Measurements from ENCODE around the gene CLSTN2.
A peak's percentile ranks its signal among the peaks of the same experiment; 100 is the strongest.

The CLSTN2 gene

DNA sequence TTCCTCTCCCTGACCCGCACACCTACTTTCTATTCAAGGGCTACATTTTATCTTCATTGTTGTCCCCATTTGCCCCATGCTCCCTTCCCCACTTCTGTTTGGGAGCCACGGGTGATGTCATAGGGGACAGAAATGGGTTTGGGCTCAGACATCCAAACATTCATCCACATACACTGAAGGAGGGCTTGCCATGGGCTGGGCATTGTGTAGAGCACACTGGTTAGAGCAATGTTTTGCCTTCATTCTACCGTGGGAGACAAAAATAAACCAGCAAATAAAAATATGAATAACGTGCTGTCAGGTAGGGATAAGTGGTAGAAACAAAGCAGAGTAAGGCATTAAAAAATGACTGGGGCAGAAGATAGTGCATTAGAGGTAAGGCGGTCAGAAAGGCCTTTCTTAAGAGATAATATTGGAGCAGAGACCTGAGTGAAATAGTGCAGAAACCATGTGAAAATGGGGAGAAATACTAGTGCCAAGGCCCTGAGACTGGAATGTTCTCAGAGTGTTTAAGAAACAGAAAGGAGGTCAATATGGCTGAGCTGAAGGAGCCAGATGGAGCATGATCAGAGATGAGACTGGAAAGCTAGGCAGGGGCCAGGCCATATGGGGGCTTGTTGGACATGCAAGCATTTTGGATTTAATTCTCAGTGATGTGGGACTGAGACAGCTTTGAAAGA is 40.9 kb upstream of the CLSTN2 start:
- Histone ChIP-seq H4K91ac (ENCODE audit: low read length) (no peak overlapping the region), H2BK5ac (ENCODE audit: low read depth, low read length, poor library complexity, severe bottlenecking) (no peak overlapping the region), H3K23ac (ENCODE audit: low read length in 2 of 2) (no peak overlapping the region), H3K27me3 (ENCODE audit: control insufficient read depth in 1 of 2, insufficient read depth in 1 of 2, low read length in 2 of 2) (no peaks in the 10 kb centered on the region), H4K8ac (ENCODE audit: low read length) (no peak overlapping the region), H3K27ac (ENCODE audit: low read length, poor library complexity, severe bottlenecking) (no peak overlapping the region), H3K9ac (ENCODE audit: low read length) (no peak overlapping the region), H3K4me1 (ENCODE audit: control insufficient read depth, insufficient read depth, low read depth, low read length) (no peaks in the 10 kb centered on the region), H3K36me3 (ENCODE audit: control insufficient read depth in 1 of 2, insufficient read depth in 2 of 2, low read depth in 1 of 2, low read length in 2 of 2) (no peaks in the 10 kb centered on the region), H3K18ac (ENCODE audit: low read depth in 1 of 2, low read length in 2 of 2) (no peak overlapping the region), H2BK120ac (ENCODE audit: low read depth, low read length) (no peak overlapping the region), H3K79me1 (replicated peaks; ENCODE audit: low read length, poor library complexity, severe bottlenecking) (no peaks in the 10 kb centered on the region), H3K9me3 (ENCODE audit: control insufficient read depth, low read length) (no peaks in the 10 kb centered on the region), H3K14ac (ENCODE audit: low read length in 2 of 2) (no peak overlapping the region), H2AK5ac (ENCODE audit: low read length, severe bottlenecking) (no peak overlapping the region), H2BK15ac (ENCODE audit: low read depth, poor library complexity, severe bottlenecking) (no peak overlapping the region), H2BK12ac (ENCODE audit: low read length in 2 of 2) (no peak overlapping the region), H3K4me3 (ENCODE audit: insufficient read depth in 1 of 2, low read depth in 1 of 2, low read length in 2 of 2) (no peak overlapping the region), H3K4ac (ENCODE audit: low read depth in 1 of 2, low read length in 2 of 2) (no peak overlapping the region), H3K4me2 (ENCODE audit: low read length, poor library complexity, severe bottlenecking) (no peak overlapping the region), H2AFZ (ENCODE audit: low read depth, low read length) (no peak overlapping the region)
- WGBS = 82% methylated on average over 5 of the region's 5 CpGs
- DNase-seq = no peak

DNA sequence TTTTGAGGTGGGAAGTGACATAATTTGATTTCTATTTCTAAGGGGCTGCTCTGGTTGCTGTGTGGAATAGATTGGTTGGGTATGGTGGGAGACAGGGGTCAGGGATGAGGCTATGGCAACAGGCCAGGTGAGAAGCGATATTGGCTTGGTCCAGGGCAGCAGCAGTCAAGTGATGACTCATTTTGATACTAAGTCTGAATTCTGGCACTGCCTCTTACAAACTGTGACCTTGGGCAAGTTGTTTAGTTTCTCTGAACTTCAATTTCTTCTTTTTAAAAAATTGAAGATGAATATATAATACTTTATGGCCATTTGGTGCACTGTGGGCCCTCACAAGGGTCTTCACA is 40.4 kb upstream of the CLSTN2 start:
- Histone ChIP-seq H3K23ac (ENCODE audit: low read length in 2 of 2) (no peak overlapping the region), H3K4me1 (ENCODE audit: control insufficient read depth, insufficient read depth, low read depth, low read length) (no peaks in the 10 kb centered on the region), H2BK12ac (ENCODE audit: low read length in 2 of 2) (no peak overlapping the region), H2AFZ (ENCODE audit: low read depth, low read length) (no peak overlapping the region), H3K14ac (ENCODE audit: low read length in 2 of 2) (no peak overlapping the region), H3K4me3 (ENCODE audit: insufficient read depth in 1 of 2, low read depth in 1 of 2, low read length in 2 of 2) (no peak overlapping the region), H2AK5ac (ENCODE audit: low read length, severe bottlenecking) (no peak overlapping the region), H3K18ac (ENCODE audit: low read depth in 1 of 2, low read length in 2 of 2) (no peak overlapping the region), H4K91ac (ENCODE audit: low read length) (no peak overlapping the region), H3K27ac (ENCODE audit: low read length, poor library complexity, severe bottlenecking) (no peak overlapping the region), H4K8ac (ENCODE audit: low read length) (no peak overlapping the region), H2BK5ac (ENCODE audit: low read depth, low read length, poor library complexity, severe bottlenecking) (no peak overlapping the region), H3K9ac (ENCODE audit: low read length) (no peak overlapping the region), H3K4me2 (ENCODE audit: low read length, poor library complexity, severe bottlenecking) (no peak overlapping the region), H3K27me3 (ENCODE audit: control insufficient read depth in 1 of 2, insufficient read depth in 1 of 2, low read length in 2 of 2) (no peaks in the 10 kb centered on the region), H3K4ac (ENCODE audit: low read depth in 1 of 2, low read length in 2 of 2) (no peak overlapping the region), H3K9me3 (ENCODE audit: control insufficient read depth, low read length) (no peaks in the 10 kb centered on the region), H2BK120ac (ENCODE audit: low read depth, low read length) (no peak overlapping the region), H3K36me3 (ENCODE audit: control insufficient read depth in 1 of 2, insufficient read depth in 2 of 2, low read depth in 1 of 2, low read length in 2 of 2) (no peaks in the 10 kb centered on the region), H3K79me1 (replicated peaks; ENCODE audit: low read length, poor library complexity, severe bottlenecking) (no peaks in the 10 kb centered on the region), H2BK15ac (ENCODE audit: low read depth, poor library complexity, severe bottlenecking) (no peak overlapping the region)
- no peak for DNase-seq
- 82% methylated on average over 1 of the region's 1 CpG for WGBS

DNA sequence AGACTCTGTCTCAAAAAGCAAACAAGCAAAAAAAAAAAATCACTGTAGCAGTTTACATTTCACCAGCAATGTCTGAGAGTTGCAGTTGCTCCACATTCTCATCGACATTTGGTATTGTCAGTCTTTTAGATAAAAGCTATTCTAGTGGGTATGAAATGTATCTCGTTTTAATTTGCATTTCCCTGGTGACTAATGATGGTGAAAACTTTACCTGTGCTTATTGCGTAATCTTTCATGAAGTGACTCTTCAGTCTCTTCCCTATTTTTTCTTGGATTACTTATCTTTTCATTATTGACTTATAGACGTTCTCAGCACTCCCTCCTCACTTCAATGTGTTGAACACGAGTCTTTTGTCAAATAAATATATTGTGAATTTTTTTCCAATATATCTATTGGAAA is 37.2 kb upstream of the CLSTN2 start:
- Histone ChIP-seq H3K4me3 (ENCODE audit: insufficient read depth in 1 of 2, low read depth in 1 of 2, low read length in 2 of 2) (no peak overlapping the region), H2BK5ac (ENCODE audit: low read depth, low read length, poor library complexity, severe bottlenecking) (no peak overlapping the region), H2AFZ (ENCODE audit: low read depth, low read length) (no peak overlapping the region), H3K27ac (ENCODE audit: low read length, poor library complexity, severe bottlenecking) (no peak overlapping the region), H3K79me1 (replicated peaks; ENCODE audit: low read length, poor library complexity, severe bottlenecking) (no peaks in the 10 kb centered on the region), H3K4ac (ENCODE audit: low read depth in 1 of 2, low read length in 2 of 2) (no peak overlapping the region), H4K91ac (ENCODE audit: low read length) (no peak overlapping the region), H3K27me3 (ENCODE audit: control insufficient read depth in 1 of 2, insufficient read depth in 1 of 2, low read length in 2 of 2) (peaks cover 0 to 6% of the 10 kb centered on the region in 2 experiments), H2BK120ac (ENCODE audit: low read depth, low read length) (no peak overlapping the region), H3K36me3 (ENCODE audit: control insufficient read depth in 1 of 2, insufficient read depth in 2 of 2, low read depth in 1 of 2, low read length in 2 of 2) (no peaks in the 10 kb centered on the region), H2AK5ac (ENCODE audit: low read length, severe bottlenecking) (no peak overlapping the region), H3K9me3 (ENCODE audit: control insufficient read depth, low read length) (no peaks in the 10 kb centered on the region), H2BK15ac (ENCODE audit: low read depth, poor library complexity, severe bottlenecking) (no peak overlapping the region), H2BK12ac (ENCODE audit: low read length in 2 of 2) (no peak overlapping the region), H3K4me2 (ENCODE audit: low read length, poor library complexity, severe bottlenecking) (no peak overlapping the region), H3K9ac (ENCODE audit: low read length) (no peak overlapping the region), H3K23ac (ENCODE audit: low read length in 2 of 2) (no peak overlapping the region), H4K8ac (ENCODE audit: low read length) (no peak overlapping the region), H3K18ac (ENCODE audit: low read depth in 1 of 2, low read length in 2 of 2) (no peak overlapping the region), H3K4me1 (ENCODE audit: control insufficient read depth, insufficient read depth, low read depth, low read length) (no peaks in the 10 kb centered on the region), H3K14ac (ENCODE audit: low read length in 2 of 2) (no peak overlapping the region)
- no peak for DNase-seq
- 75% methylated on average over 2 of the region's 5 CpGs for WGBS

DNA sequence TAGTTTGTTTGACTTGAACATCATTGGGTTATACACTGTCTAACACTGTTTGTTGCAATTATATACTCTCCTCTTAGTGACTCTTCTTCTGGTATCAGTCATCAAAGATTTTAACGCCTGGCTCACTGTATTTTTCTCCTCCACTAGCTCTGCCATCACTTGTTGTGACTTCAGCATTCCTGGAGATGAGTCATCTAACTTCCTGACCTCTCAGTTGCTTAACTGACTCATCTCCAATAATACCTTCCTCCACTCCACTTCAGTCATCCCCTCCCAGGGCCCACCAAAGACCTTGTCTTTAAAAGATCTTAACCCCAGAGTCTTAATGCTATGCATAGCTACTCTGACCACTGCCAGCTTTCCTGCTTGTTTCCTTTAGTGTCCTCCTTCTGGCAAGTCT is 28.6 kb upstream of the CLSTN2 start:
- H3K4me1 ChIP-seq (ENCODE audit: control insufficient read depth, insufficient read depth, low read depth, low read length) = no peaks in the 10 kb centered on the region
- no peak overlapping the region for H2BK15ac ChIP-seq (ENCODE audit: low read depth, poor library complexity, severe bottlenecking)
- no peak overlapping the region for H2AFZ ChIP-seq (ENCODE audit: low read depth, low read length)
- H3K27me3 ChIP-seq (ENCODE audit: control insufficient read depth in 1 of 2, insufficient read depth in 1 of 2, low read length in 2 of 2) = peaks cover 0 to 4% of the 10 kb centered on the region in 2 experiments
- no peak overlapping the region for H3K27ac ChIP-seq (ENCODE audit: low read length, poor library complexity, severe bottlenecking)
- no peaks in the 10 kb centered on the region for H3K36me3 ChIP-seq (ENCODE audit: control insufficient read depth in 1 of 2, insufficient read depth in 2 of 2, low read depth in 1 of 2, low read length in 2 of 2)
- H3K9me3 ChIP-seq (ENCODE audit: control insufficient read depth, low read length) = no peaks in the 10 kb centered on the region
- no peak overlapping the region for H2BK12ac ChIP-seq (ENCODE audit: low read length in 2 of 2)
- H2AK5ac ChIP-seq (ENCODE audit: low read length, severe bottlenecking) = peak overlapping the region; percentile 47
- H4K8ac ChIP-seq (ENCODE audit: low read length) = no peak overlapping the region
- WGBS = 0% methylated on average over 1 of the region's 1 CpG
- no peak overlapping the region for H4K91ac ChIP-seq (ENCODE audit: low read length)
- H3K9ac ChIP-seq (ENCODE audit: low read length) = no peak overlapping the region
- H3K4ac ChIP-seq (ENCODE audit: low read depth in 1 of 2, low read length in 2 of 2) = no peak overlapping the region
- no peak overlapping the region for H3K4me2 ChIP-seq (ENCODE audit: low read length, poor library complexity, severe bottlenecking)
- no peak overlapping the region for H2BK5ac ChIP-seq (ENCODE audit: low read depth, low read length, poor library complexity, severe bottlenecking)
- H3K79me1 ChIP-seq (replicated peaks; ENCODE audit: low read length, poor library complexity, severe bottlenecking) = no peaks in the 10 kb centered on the region
- H3K14ac ChIP-seq (ENCODE audit: low read length in 2 of 2) = no peak overlapping the region
- no peak overlapping the region for H3K18ac ChIP-seq (ENCODE audit: low read depth in 1 of 2, low read length in 2 of 2)
- H3K23ac ChIP-seq (ENCODE audit: low read length in 2 of 2) = no peak overlapping the region
- H2BK120ac ChIP-seq (ENCODE audit: low read depth, low read length) = no peak overlapping the region
- H3K4me3 ChIP-seq (ENCODE audit: insufficient read depth in 1 of 2, low read depth in 1 of 2, low read length in 2 of 2) = no peak overlapping the region
- peak; percentile 81 for DNase-seq
